Endothelial cell of umbilical vein (primary cell): ENCODE data around the gene TSPEAR. TPM values are rescaled to one million over a fixed set of nuclear protein-coding genes. Genes with fewer than 3 reads are reported as not detected.

Experiments used
- BruUV-seq: library from RNA; stranded (reverse); fragments of 400-500 nt; replicated peaks from 2 replicates; lab custom pipeline; 2021; lab: Mats Ljungman, UMichigan
- CTCF ChIA-PET: fragments of 300-600, 350-600 bp; sonication (Branson Sonifier 250); formaldehyde crosslinking; loops from one replicate; lab custom pipeline; 2021; ENCODE audit warnings: antibody characterized with exemption, inconsistent platforms; lab: Charles Lee
- POLR2A ChIA-PET: fragments of 300-600, 350-600 bp; sonication (Branson Sonifier 250); formaldehyde crosslinking; loops from one replicate; lab custom pipeline; 2021; ENCODE audit warnings: antibody characterized with exemption, inconsistent platforms; lab: Charles Lee
- DNase-seq: peaks from one replicate; pipeline ENCODE4 v3.0.0-alpha.2; 2011; ENCODE audit warnings: low read depth, low spot score
- FAIRE-seq: peaks from 2 replicates; lab custom pipeline; 2011; peaks lifted over from hg19 to GRCh38; lab: Jason Lieb, UNC
- H2AFZ ChIP-seq: 2 replicates; pipeline ENCODE4 v1.6.0; 2012; ENCODE audit warnings: low read depth, low read length, control low read depth, inconsistent platforms
- H3K27ac ChIP-seq: 2 replicates; pipeline ENCODE4 v1.5.1; 2011; ENCODE audit warnings: low read depth, mild to moderate bottlenecking, control low read depth, low read length, moderate library complexity; ENCODE audit not compliant: insufficient read depth
- H3K27me3 ChIP-seq, 2 experiments: 2 replicates each; pipeline versions ENCODE4 v1.6.0 to v1.6.1; 2011; ENCODE audit warnings: low read length in 2 of 2, mixed read lengths in 1 of 2; ENCODE audit not compliant: control insufficient read depth in 2 of 2, insufficient read depth in 2 of 2
- H3K36me3 ChIP-seq, 2 experiments: 2 replicates in 1 of 2; 3 replicates in 1 of 2; pipeline ENCODE4 v1.5.1; 2011; ENCODE audit warnings: low read length in 2 of 2, mild to moderate bottlenecking in 1 of 2, moderate library complexity in 1 of 2; ENCODE audit not compliant: control insufficient read depth in 2 of 2, insufficient read depth in 2 of 2; ENCODE audit errors: extremely low read depth in 1 of 2
- H3K4me1 ChIP-seq: 3 replicates; pipeline ENCODE4 v1.5.1; 2011; ENCODE audit warnings: mild to moderate bottlenecking, low read length; ENCODE audit not compliant: control insufficient read depth, insufficient read depth; ENCODE audit errors: extremely low read depth
- H3K4me2 ChIP-seq: 2 replicates; pipeline ENCODE4 v1.6.1; 2011; ENCODE audit warnings: low read length, control low read depth, mixed read lengths; ENCODE audit not compliant: insufficient read depth
- H3K4me3 ChIP-seq, 3 experiments: fragments of 200-600 bp in 1 of 3; sonication (generic), shearing (Covaris generic) in 1 of 3; replicated peaks in 1 of 3; 2 replicates each; pipeline ENCODE4 v1.5.1; 2011 to 2016; ENCODE audit warnings: control low read depth in 3 of 3, low read length in 3 of 3, mild to moderate bottlenecking in 2 of 3, inconsistent platforms in 1 of 3, low read depth in 1 of 3, moderate library complexity in 1 of 3; ENCODE audit not compliant: insufficient read depth in 1 of 3
- H3K79me2 ChIP-seq: 2 replicates; pipeline ENCODE4 v1.6.0; 2012; ENCODE audit warnings: low read length, inconsistent platforms; ENCODE audit not compliant: control insufficient read depth, insufficient read depth
- H3K9ac ChIP-seq: replicated peaks from 2 replicates; pipeline ENCODE3; 2011; ENCODE audit warnings: low read length, control low read depth; ENCODE audit not compliant: insufficient read depth; ENCODE audit errors: extremely low read depth
- H3K9me1 ChIP-seq: replicated peaks from 3 replicates; pipeline ENCODE4 v1.6.0; 2011; ENCODE audit warnings: mild to moderate bottlenecking, low read length; ENCODE audit not compliant: control insufficient read depth, insufficient read depth; ENCODE audit errors: extremely low read depth
- H3K9me3 ChIP-seq: replicated peaks from 2 replicates; pipeline ENCODE4 v1.5.1; 2012; ENCODE audit warnings: low read length, inconsistent platforms; ENCODE audit not compliant: control insufficient read depth, insufficient read depth
- H4K20me1 ChIP-seq: replicated peaks from 2 replicates; pipeline ENCODE3; 2011; ENCODE audit warnings: mild to moderate bottlenecking, low read length; ENCODE audit not compliant: control insufficient read depth, insufficient read depth; ENCODE audit errors: extremely low read depth
- EZH2 ChIP-seq: IDR thresholded peaks from 2 replicates; pipeline ENCODE4 v1.6.1; 2012; ENCODE audit warnings: borderline replicate concordance, low read depth, mild to moderate bottlenecking, moderate library complexity, low read length, inconsistent platforms; ENCODE audit not compliant: severe bottlenecking
- FOS ChIP-seq: IDR thresholded peaks from 2 replicates; pipeline ENCODE4 v1.6.1; 2011; ENCODE audit warnings: mild to moderate bottlenecking, low read length, moderate library complexity, borderline replicate concordance; ENCODE audit not compliant: insufficient read depth
- GATA2 ChIP-seq: IDR thresholded peaks from 2 replicates; pipeline ENCODE4 v1.7.0; 2011; ENCODE audit warnings: low read depth, mild to moderate bottlenecking, moderate library complexity, mixed read lengths, low read length; ENCODE audit not compliant: insufficient read length, insufficient read depth
- JUN ChIP-seq: IDR thresholded peaks from 2 replicates; pipeline ENCODE4 v1.6.1; 2011; ENCODE audit warnings: borderline replicate concordance, low read depth; ENCODE audit not compliant: insufficient read length, insufficient read depth
- MYC ChIP-seq: IDR thresholded peaks from one replicate; pipeline ENCODE4 v1.6.1; 2011; ENCODE audit warnings: mild to moderate bottlenecking, low read depth, low read length
- POLR2A ChIP-seq: IDR thresholded peaks from 2 replicates; pipeline ENCODE4 v1.6.1; 2012; ENCODE audit warnings: low read depth, mild to moderate bottlenecking, control low read depth, low read length
- POLR2AphosphoS5 ChIP-seq: IDR thresholded peaks from 2 replicates; pipeline ENCODE4 v1.6.1; 2012; ENCODE audit warnings: low read depth, mild to moderate bottlenecking, control low read depth, low read length, moderate library complexity; ENCODE audit not compliant: insufficient read depth
- dilution Hi-C: fragments of 300-500 bp; cut with MboI; formaldehyde crosslinking; loops from one replicate; pipeline ENCODE4 v1.15.0; 2019; ENCODE audit warnings: low sequenced_read_pairs; ENCODE audit not compliant: extremely low pct_ligation_motif_present
- intact Hi-C: fragments of 100-400 bp; cut with micrococcal nuclease; formaldehyde crosslinking; loops from one replicate; pipeline ENCODE4 v1.10.0; 2022
- polyA plus RNA-seq, 4 experiments: library from polyadenylated mRNA; depleted of rRNA in 3 of 4; stranded (reverse) in 3 of 4; unstranded in 1 of 4; fragments of >200 nt; gene quantifications; 2 replicates each; pipeline versions ENCODE4 v1.2.1 to v1.2.3, GENCODE V29; 2011 to 2012; ENCODE audit warnings: missing spikeins in 1 of 4
- total RNA-seq: library from RNA; stranded (reverse); gene quantifications from 2 replicates; pipeline ENCODE4 v1.2.3, GENCODE V29; 2021
- TF ChIP-seq, protein P1 (sequence below), 2 donors: IDR thresholded peaks; 1 replicate in 1 of 2; 2 replicates in 1 of 2; pipeline ENCODE4 v1.5.1; 2011; ENCODE audit warnings: low read length in 2 of 2, mild to moderate bottlenecking in 2 of 2, moderate library complexity in 2 of 2, control low read depth in 1 of 2, inconsistent platforms in 1 of 2, low read depth in 1 of 2; ENCODE audit not compliant: insufficient read depth in 1 of 2; ENCODE audit errors: extremely low read depth in 1 of 2
- TF ChIP-seq, protein P2 (sequence below): IDR thresholded peaks from 2 replicates; pipeline ENCODE4 v1.6.1; 2011; ENCODE audit not compliant: insufficient read depth, insufficient read length

The TSPEAR gene
- total and polyA plus RNA-seq, 2 donors (not counting 3 experiments of a cell fraction or from before 2014, with no cell fraction given): 0.01 TPM; not detected in 1

DNA sequence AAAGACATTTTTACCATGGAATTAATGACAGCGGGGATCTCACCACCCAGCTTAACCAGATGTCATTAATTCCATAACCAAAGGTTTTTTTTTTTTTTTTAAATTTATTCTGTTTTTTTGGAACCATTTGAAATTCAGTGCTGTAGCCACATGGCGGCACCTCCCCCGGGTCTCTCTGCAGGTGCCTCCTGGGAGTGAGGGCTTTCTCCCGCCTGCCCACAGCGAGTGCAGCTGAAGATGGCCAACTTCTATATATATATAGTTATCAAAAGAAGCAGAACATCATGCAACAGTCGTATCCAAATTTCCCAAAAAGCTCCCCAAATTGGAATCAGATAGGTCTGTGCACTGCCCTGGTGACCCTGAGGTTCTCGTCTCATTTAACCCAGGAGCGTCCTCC lies 95.9 kb downstream of the TSPEAR start:
- no peak overlapping the region for H3K4me3 ChIP-seq
- CTCF ChIA-PET: no interaction called here
- H3K36me3 ChIP-seq: no peaks in the 10 kb centered on the region
- no peaks in the 10 kb centered on the region for H3K27me3 ChIP-seq
- POLR2A ChIA-PET: no interaction called here
- no peak for DNase-seq
- no peak overlapping the region for H2AFZ ChIP-seq
- FAIRE-seq: no peak
- dilution Hi-C loops (no loop called here), intact Hi-C loops (no loop called here)
- no peaks in the 10 kb centered on the region for H3K79me2 ChIP-seq
- BruUV-seq: no TSS peak
- H3K4me1 ChIP-seq: no peaks in the 10 kb centered on the region
- H3K4me2 ChIP-seq: no peak overlapping the region
- TF ChIP-seq GATA2 (no peak), FOS (no peak)
- H3K9ac ChIP-seq: no peak overlapping the region
- no peak overlapping the region for H3K27ac ChIP-seq
- H4K20me1 ChIP-seq: no peaks in the 10 kb centered on the region
- H3K9me3 ChIP-seq: peaks cover 5% of the 10 kb centered on the region
- no peaks in the 10 kb centered on the region for H3K9me1 ChIP-seq

DNA sequence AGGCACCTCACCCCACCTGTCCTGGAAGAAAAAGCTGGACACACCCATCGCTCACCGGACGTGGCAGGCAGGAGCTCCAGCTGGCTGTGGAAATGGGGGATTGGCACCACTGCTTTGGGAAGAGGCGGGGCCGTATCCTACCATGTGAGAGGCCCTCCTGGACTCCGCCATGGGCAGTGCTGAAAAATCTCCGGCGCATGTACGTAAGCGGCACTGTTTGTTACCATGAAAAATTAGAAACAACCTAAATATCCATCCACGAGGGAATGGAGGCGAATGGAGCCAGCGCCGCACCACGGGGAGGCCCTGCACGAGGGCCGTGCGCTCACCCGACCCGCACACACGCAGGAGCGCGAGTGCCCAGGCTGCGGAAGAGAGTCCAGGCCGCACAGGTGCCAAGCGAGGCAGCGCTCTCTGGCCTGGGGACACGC lies 96.4 kb downstream of the TSPEAR start:
- no peaks in the 10 kb centered on the region for H4K20me1 ChIP-seq
- no peak overlapping the region for H3K27ac ChIP-seq
- dilution Hi-C loops (no loop called here), intact Hi-C loops (no loop called here)
- DNase-seq (no peak), FAIRE-seq (no peak)
- H3K4me3 ChIP-seq: no peak overlapping the region
- no peak overlapping the region for H2AFZ ChIP-seq
- BruUV-seq: no TSS peak
- no peak overlapping the region for H3K9ac ChIP-seq
- no peaks in the 10 kb centered on the region for H3K27me3 ChIP-seq
- no peaks in the 10 kb centered on the region for H3K79me2 ChIP-seq
- no peak overlapping the region for H3K4me2 ChIP-seq
- H3K4me1 ChIP-seq: no peaks in the 10 kb centered on the region
- peaks cover 5% of the 10 kb centered on the region for H3K9me3 ChIP-seq
- ChIA-PET CTCF (no interaction called here), POLR2A (no interaction called here)
- TF ChIP-seq MYC: no peak
- TF ChIP-seq EZH2: no peak
- TF ChIP-seq POLR2AphosphoS5: no peak
- TF ChIP-seq JUN: no peak
- no peak for TF ChIP-seq GATA2
- TF ChIP-seq, protein P1, sequence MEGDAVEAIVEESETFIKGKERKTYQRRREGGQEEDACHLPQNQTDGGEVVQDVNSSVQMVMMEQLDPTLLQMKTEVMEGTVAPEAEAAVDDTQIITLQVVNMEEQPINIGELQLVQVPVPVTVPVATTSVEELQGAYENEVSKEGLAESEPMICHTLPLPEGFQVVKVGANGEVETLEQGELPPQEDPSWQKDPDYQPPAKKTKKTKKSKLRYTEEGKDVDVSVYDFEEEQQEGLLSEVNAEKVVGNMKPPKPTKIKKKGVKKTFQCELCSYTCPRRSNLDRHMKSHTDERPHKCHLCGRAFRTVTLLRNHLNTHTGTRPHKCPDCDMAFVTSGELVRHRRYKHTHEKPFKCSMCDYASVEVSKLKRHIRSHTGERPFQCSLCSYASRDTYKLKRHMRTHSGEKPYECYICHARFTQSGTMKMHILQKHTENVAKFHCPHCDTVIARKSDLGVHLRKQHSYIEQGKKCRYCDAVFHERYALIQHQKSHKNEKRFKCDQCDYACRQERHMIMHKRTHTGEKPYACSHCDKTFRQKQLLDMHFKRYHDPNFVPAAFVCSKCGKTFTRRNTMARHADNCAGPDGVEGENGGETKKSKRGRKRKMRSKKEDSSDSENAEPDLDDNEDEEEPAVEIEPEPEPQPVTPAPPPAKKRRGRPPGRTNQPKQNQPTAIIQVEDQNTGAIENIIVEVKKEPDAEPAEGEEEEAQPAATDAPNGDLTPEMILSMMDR (IDR thresholded peaks at IDR 0.05; ENCODE audit: extremely low read depth in 1 of 2, insufficient read depth in 1 of 2, low read depth in 1 of 2, low read length in 2 of 2): no peak
- no peak for TF ChIP-seq POLR2A
- TF ChIP-seq FOS: no peak
- TF ChIP-seq, protein P2, sequence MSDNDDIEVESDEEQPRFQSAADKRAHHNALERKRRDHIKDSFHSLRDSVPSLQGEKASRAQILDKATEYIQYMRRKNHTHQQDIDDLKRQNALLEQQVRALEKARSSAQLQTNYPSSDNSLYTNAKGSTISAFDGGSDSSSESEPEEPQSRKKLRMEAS: no peak
- no peaks in the 10 kb centered on the region for H3K36me3 ChIP-seq
- no peaks in the 10 kb centered on the region for H3K9me1 ChIP-seq
